Panc1 (cell line): ENCODE data around the gene TMEM259.

ENCODE experiments used
- POLR2AphosphoS5 ChIP-seq: IDR thresholded peaks from 2 replicates; pipeline ENCODE4 v1.6.1; 2012; ENCODE audit warnings: mild to moderate bottlenecking, low read depth, low read length, moderate library complexity
- REST ChIP-seq, 2 experiments: IDR thresholded peaks; 2 replicates each; pipeline ENCODE4 v1.6.1; 2011 to 2012; ENCODE audit warnings: low read depth in 2 of 2, control low read depth in 1 of 2, low read length in 1 of 2, mild to moderate bottlenecking in 1 of 2, moderate library complexity in 1 of 2; ENCODE audit not compliant: insufficient read depth in 1 of 2
- SIN3A ChIP-seq: IDR thresholded peaks from 2 replicates; pipeline ENCODE4 v1.6.1; 2012; ENCODE audit warnings: low read depth, mild to moderate bottlenecking, low read length, moderate library complexity, borderline replicate concordance; ENCODE audit not compliant: insufficient read depth
- TCF7L2 ChIP-seq: IDR thresholded peaks from 2 replicates; pipeline ENCODE4 v1.6.1; 2011; ENCODE audit warnings: mild to moderate bottlenecking, low read depth, low read length, inconsistent platforms
- TF ChIP-seq, protein P1 (sequence below): fragments of 450-650 bp; IDR thresholded peaks from 2 replicates; pipeline ENCODE4 v1.5.1; 2017; ENCODE audit warnings: mild to moderate bottlenecking

GRCh38 chr19:964761-965694 lies 55.9 kb downstream of the TMEM259 start:
- TF ChIP-seq REST (IDR thresholded peaks at IDR 0.05; ENCODE audit: insufficient read depth in 1 of 2, low read depth in 2 of 2, low read length in 1 of 2) (no peak), POLR2AphosphoS5 (no peak), SIN3A (no peak), TCF7L2 (no peak)
- TF ChIP-seq, protein P1, sequence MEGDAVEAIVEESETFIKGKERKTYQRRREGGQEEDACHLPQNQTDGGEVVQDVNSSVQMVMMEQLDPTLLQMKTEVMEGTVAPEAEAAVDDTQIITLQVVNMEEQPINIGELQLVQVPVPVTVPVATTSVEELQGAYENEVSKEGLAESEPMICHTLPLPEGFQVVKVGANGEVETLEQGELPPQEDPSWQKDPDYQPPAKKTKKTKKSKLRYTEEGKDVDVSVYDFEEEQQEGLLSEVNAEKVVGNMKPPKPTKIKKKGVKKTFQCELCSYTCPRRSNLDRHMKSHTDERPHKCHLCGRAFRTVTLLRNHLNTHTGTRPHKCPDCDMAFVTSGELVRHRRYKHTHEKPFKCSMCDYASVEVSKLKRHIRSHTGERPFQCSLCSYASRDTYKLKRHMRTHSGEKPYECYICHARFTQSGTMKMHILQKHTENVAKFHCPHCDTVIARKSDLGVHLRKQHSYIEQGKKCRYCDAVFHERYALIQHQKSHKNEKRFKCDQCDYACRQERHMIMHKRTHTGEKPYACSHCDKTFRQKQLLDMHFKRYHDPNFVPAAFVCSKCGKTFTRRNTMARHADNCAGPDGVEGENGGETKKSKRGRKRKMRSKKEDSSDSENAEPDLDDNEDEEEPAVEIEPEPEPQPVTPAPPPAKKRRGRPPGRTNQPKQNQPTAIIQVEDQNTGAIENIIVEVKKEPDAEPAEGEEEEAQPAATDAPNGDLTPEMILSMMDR: no peak
